Fibroblast of pulmonary artery (primary cell): ENCODE measurements around the gene DLG5.

Experiments
- DNase-seq: peaks from one replicate; pipeline ENCODE4 v3.0.0-alpha.2; 2010; ENCODE audit warnings: low read depth
- H3K4me3 ChIP-seq: replicated peaks from 2 replicates; pipeline ENCODE4 v1.5.1; 2011; ENCODE audit warnings: low read depth, mild to moderate bottlenecking, control low read depth, low read length, moderate library complexity
- TF ChIP-seq, protein P1 (sequence below): IDR thresholded peaks from 2 replicates; pipeline ENCODE4 v1.5.1; 2011; ENCODE audit warnings: mild to moderate bottlenecking, control low read depth, low read length, inconsistent platforms; ENCODE audit errors: missing control alignments

Gene DLG5

DNA sequence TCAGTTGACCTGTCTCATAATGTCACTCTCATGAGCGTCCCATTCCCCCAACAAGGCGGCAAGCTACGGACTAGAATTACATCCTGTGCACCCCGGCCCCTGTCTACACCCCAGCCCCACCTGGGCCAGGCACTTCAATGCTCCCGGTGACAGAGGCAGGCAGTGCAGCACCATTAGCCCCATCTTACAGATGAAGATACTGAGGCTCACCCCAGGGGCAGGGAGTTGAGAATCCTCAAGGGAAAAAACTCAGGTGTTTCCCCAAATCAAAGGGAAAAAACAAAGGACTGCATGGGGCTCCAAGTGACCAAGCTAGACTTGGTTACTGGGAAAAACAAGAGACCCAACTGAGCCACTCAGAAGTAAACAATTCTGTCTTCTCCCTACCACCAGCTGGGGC is 4.5 kb downstream of the DLG5 start:
- no peak overlapping the region for H3K4me3 ChIP-seq
- TF ChIP-seq, protein P1, sequence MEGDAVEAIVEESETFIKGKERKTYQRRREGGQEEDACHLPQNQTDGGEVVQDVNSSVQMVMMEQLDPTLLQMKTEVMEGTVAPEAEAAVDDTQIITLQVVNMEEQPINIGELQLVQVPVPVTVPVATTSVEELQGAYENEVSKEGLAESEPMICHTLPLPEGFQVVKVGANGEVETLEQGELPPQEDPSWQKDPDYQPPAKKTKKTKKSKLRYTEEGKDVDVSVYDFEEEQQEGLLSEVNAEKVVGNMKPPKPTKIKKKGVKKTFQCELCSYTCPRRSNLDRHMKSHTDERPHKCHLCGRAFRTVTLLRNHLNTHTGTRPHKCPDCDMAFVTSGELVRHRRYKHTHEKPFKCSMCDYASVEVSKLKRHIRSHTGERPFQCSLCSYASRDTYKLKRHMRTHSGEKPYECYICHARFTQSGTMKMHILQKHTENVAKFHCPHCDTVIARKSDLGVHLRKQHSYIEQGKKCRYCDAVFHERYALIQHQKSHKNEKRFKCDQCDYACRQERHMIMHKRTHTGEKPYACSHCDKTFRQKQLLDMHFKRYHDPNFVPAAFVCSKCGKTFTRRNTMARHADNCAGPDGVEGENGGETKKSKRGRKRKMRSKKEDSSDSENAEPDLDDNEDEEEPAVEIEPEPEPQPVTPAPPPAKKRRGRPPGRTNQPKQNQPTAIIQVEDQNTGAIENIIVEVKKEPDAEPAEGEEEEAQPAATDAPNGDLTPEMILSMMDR, result no peak
- no peak for DNase-seq

DNA sequence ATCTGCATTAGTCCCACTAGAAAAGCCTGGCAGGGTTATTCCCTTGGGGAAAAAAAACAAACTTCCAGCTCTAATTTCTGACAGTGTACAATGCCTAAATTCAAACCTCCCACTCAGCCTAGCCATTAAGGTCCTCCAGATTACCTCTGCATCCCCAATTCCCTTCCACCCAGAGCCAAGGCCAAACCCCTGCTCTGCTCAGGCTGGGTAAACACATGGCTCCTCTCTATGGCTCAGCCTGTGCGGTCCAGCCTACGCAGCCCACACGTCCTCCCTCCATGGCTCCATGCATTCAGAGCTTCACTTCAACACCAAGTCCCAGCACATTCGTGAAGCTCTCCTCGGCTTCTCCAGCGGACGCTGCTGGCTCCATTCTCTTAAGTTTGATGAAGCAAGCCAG is 5.2 kb downstream of the DLG5 start:
- DNase-seq, result no peak
- no peak overlapping the region for H3K4me3 ChIP-seq
- TF ChIP-seq, protein P1, result no peak

DNA sequence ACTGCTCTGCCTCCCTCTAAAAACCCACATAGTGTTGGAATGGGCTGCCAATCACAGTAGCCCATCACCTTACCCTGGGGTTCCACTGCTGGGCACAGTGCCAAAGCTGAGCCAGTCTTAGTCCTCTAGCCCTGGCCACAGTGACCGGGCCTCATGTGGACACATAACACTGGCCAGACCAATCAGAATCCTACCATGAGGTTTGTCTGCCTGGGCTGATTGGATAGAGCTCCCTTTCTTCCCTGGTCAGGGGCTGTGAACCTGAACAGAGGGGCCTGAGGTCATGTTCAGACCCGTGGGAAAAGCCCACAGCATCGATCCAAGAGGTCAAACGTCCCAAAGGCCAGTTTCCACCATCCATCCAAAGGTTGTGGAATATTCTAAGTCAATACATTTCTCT is 6.1 kb downstream of the DLG5 start:
- no peak overlapping the region for H3K4me3 ChIP-seq
- TF ChIP-seq, protein P1, result no peak
- DNase-seq, result no peak

DNA sequence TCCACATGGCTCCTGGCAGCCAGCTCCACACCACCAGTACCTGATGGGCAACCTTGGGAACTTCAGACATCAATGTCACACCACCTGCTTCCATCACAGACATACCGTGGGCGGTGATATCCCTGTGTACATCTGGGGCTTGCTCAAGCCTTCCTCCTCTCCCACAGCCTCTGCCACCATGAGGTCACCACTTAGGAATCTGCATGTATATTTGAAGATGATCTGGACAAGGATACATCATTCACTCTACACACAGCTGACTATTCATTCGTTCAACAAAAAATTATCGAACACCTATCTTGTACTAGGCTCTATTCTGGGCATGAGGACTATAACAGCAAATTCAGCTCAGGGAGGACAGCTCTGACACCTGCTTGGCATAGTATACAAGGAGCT is 6.8 kb downstream of the DLG5 start:
- TF ChIP-seq, protein P1, result no peak
- DNase-seq, result peak; percentile 55
- no peak overlapping the region for H3K4me3 ChIP-seq

DNA sequence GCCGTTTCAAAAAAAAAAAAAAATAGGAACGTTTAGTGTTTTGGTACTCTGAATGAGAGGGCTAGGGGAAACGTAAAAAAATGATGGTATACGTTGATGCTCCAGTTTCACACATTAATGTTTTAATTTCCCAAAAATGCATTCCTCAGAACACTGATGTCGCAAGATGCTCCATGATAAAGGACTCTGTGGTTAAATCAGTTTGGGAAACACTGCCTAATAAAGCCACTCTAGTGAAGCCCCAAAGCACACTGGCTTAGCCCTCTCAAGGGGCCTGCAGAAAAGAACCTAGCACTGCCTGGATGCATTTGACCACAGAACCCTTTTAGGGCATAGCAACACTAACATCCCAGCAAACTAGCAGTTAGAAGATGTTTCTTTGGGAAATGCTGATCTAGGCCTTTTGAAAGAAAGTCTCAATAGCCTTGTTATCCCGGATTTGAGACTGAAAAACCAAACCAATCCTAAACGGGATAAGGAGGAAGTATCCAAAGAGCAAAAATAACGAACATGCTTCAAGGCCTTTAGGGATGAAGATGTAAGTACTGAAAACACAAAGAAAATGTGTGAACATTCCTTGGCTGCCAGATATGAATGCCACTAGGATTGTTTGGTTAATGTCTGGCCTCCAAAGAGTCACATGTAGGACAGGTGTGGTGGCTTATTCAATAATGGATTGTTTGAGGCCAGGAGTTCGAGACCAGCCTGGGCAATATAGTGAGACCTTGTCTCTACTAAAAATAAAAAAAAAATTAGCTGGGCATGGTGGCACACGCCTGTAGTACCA is 11.0 kb downstream of the DLG5 start:
- no peak overlapping the region for H3K4me3 ChIP-seq
- DNase-seq, result peak; percentile 30
- TF ChIP-seq, protein P1, result no peak

DNA sequence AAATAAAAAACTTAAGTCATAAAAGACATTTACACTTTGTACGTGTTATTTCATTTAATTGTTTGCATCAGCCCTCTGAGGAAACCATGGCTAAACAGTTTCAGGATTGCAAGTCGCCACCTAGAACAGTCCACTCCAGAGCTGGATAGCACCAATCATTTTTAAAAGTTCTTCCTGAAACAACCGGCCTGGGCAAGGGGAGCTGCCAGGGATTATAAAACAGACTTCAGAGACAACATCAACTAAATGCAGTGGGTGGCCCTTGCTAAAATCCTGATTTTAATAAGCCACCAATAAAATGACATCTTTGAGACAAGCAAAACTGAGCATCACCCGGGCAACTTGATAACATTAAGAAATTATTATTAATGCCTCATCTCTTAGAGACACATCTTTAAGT is 13.5 kb downstream of the DLG5 start:
- TF ChIP-seq, protein P1, result no peak
- H3K4me3 ChIP-seq, result no peak overlapping the region
- no peak for DNase-seq

DNA sequence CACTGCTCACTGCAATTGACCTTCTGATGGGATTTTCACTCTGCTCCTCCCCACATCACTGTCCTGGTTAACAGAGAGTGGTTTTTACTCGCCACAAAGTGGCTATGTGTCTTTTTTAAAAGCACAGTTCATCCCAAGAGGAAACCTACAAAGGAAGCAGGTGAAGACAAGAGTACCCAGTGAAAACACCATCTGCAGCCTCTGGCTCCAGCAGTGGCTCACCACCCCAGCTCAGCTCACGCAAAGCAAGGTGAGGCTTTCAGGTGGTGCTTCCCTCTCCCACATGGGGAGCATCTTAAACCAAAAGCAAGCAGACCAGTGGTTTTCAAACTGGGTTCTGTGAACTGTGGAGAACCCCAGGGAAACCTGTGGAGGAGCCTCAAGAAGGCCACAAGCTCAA is 14.0 kb downstream of the DLG5 start:
- TF ChIP-seq, protein P1, result no peak
- DNase-seq, result no peak
- H3K4me3 ChIP-seq, result no peak overlapping the region
